GM18861 (cell line): ENCODE results near the gene ITGA3.
"Not testable (repeated sequence)": the region's sequence is repeated elsewhere in the genome, so short reads cannot be mapped to it uniquely, and the experiment has no call there.

Source experiments
- ATAC-seq: cut with Tn5 transposase; IDR thresholded peaks from one replicate; pipeline ENCODE4 v1.9.1; 2021; ENCODE audit not compliant: unreplicated experiment

ITGA3 gene

DNA sequence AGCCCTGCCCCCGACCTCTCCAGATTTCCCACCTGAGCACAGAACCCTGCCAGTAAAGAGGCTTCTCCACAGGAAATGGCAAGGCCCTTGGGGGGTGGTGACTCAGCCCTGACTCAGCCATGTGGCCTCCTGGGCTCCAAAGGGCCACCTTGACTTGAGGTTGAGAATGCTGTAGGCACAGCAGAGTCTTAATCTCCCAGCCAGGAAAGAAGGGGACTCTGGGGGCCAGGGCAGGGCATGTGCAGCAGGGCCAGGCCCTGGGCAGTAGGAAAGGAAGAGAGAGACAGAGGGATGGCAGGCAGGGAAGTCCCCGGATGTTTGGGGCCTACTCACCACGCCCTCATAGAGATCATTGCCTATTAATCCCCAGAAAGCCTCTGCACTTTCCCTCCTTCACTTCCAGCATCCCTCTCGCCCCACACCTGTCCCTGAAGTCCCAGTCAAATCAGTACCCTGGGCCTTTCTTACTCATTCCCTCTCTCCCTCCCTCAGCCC, 4.8 kb upstream of the ITGA3 start:
- ATAC-seq = no peak

DNA sequence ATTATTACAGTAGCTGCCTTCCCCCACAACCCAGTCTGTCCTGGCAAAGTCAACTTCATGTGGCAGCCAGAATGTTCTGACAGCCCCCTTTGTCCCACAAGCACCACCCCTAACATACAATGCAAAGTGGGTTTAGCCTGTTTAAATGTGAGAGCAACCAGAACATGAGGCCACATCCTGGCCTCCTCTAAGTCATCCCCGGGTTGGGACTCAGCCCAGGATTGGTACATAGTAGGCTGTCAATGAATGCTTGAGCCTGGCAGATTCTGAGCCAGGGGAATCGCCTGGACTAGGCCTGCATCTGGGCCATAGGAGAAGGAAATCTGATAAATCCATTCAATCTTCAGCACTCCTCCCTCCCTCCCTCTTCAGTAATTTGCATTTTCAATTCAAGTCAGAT, 4.3 kb upstream of the ITGA3 start:
- ATAC-seq = no peak

DNA sequence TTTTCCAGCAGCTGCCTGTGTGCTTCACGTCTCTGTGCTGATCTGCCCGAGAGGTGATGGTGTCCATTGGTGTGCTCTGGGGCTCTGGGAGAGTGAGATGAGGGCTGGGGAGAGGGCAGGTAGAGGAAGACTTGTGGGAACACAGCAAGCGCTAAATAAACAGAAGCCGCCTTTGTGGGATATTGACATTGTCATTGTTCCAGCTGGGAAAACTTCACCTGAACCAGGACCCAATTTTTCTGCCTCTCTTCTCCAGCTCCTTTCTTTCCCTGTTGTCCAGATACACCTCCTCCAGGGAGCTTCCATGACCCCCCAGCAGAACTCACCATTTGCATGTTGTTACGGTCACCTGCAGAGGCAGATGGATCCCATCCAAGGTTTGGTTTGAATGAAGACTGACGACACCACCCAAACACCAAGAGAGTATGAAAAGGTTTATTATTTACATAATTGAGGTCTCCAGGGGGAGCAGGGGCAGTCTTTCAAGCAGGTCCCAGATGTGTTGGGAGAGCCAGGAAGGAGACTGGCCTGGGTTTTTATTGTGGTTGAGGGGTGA, 3.6 kb upstream of the ITGA3 start:
- no peak for ATAC-seq

GRCh38 chr17:50052822-50053653, 2.9 kb upstream of the ITGA3 start:
- ATAC-seq = no peak

- no peak for ATAC-seq
Measured at GRCh38 chr17:50053654-50053960, 2.3 kb upstream of the ITGA3 start.

- ATAC-seq = no peak
Measured at GRCh38 chr17:50055055-50055425, 870 bp upstream of the ITGA3 start.

- ATAC-seq = no peak
Measured at GRCh38 chr17:50056217-50056960, 479 bp downstream of the ITGA3 start.

GRCh38 chr17:50056961-50057330, 1.0 kb downstream of the ITGA3 start:
- ATAC-seq = no peak

DNA sequence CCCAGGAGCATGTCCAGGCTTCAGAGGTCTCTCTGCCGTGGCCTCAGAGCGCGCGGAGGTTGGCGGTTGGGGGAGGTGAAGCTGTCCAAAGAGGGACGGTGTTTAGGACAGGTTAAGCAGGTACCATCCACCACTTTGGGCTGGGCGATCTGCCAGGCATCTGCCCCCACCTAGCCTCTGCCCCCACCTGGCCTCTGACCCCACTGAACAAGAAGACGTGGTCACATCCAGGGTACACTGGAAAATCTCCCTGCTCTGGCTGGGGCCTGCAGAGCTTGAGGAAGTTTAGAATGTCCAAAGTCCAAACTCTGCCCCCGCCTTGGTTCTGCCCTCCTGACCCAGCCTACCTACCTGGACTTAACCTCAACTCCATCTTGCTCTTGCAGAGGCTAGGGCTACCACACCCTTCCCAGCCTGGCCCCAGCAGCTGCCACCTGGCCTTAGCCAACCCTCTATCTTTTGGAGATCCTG, 1.6 kb downstream of the ITGA3 start:
- ATAC-seq = no peak

DNA sequence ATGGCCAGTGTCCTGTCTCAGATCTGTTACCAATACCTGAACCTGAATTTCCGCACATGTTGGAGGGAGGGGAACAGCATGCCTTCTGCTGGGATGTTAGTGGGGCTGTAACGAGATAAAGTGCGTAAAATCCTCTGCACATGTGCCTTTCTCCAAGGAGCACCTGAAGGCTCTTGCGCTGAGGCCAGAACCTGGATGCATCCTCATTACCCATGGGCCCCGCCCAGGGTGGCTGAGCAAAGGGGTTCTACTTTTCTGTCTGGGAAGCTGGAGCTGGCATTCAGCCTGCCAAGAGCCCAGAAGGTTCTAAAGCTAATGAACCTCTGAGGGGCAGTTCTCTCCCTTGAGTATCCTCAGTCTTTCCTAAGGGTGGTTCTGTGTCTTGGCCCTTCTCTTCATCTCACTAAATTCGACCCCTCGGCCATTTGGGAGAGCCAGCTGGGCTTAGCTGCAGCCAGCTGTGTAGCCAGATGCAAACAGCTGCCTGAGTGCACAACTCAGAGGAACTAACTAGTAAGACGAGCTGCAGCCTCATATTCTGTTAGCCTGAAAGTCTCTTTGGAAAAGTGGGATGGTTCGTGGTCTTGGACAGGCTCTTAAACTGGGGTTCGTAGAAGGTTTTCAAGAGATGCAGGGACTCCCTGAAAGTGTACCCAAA, 2.5 kb downstream of the ITGA3 start:
- ATAC-seq = no peak

- ATAC-seq = no peak
Measured at GRCh38 chr17:50059256-50059655, 3.3 kb downstream of the ITGA3 start.

DNA sequence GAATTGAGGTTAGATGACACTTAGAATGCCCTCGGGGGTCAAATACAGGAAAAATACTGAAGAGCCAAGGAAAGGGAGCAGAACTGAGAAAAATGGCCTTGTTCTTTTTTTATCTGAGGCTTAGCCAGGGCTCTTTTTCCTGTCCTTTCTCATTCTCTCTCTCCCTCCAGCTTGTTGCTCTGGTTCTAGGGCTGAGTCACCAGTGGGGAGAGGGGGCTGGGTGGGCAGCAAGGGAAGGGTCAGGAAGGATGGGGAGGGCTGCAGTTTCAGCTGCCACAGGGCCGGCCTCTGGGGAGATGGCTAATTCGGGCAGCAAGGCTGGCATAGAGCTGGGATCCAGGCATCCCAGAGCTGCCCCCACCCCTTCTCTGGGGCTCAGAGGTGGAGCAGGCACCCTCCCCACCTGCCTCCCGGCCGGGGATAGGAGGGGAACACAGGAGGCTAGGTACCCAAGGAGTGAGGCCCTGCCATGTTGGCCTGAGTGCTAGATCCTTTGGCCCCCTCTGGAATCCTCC, 3.9 kb downstream of the ITGA3 start:
- ATAC-seq = no peak

GRCh38 chr17:50060951-50061712, 5.2 kb downstream of the ITGA3 start:
- ATAC-seq = no peak

DNA sequence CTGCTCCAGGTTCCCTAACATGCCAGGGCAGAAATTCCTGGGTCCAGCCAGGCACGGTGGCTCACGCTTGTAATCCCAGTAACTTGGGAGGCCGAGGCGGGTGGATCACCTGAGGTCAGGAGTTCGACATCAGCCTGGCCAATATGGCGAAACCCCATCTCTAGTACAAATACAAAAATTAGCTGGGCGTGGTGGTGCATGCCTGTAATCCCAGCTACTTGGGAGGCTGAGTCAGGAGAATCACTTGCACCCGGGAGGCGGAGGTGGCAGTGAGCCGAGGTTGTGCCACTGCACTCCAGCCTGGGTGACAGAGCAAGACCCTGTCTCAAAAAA, 5.8 kb downstream of the ITGA3 start:
- ATAC-seq = not testable (repeated sequence)

GRCh38 chr17:50062293-50063243, 6.7 kb downstream of the ITGA3 start:
- ATAC-seq = no peak

GRCh38 chr17:50063561-50064252, 7.8 kb downstream of the ITGA3 start:
- no peak for ATAC-seq

GRCh38 chr17:50064253-50065001, 8.5 kb downstream of the ITGA3 start:
- no peak for ATAC-seq

GRCh38 chr17:50065056-50065455, 9.1 kb downstream of the ITGA3 start:
- ATAC-seq = no peak
